ENCODE data around the gene PRKCA.

PRKCA gene

GRCh38 chr17:66381701-66382362 lies 79.4 kb downstream of the PRKCA start:
- no peaks in the 10 kb centered on the region for H3K27me3 ChIP-seq (ENCODE audit: low read depth, low read length)
- TF ChIP-seq CTCF (IDR thresholded peaks at IDR 0.05; ENCODE audit: low read depth, low read length) = no peak
- TF ChIP-seq EZH2phosphoT487 (IDR thresholded peaks at IDR 0.05; ENCODE audit: low read depth) = no peak
- no peaks in the 10 kb centered on the region for H4K20me1 ChIP-seq (ENCODE audit: insufficient read depth, low read length)
- no peak overlapping the region for H2AFZ ChIP-seq (ENCODE audit: low read depth, low read length)
- H3K4me3 ChIP-seq (ENCODE audit: low read length) = no peak overlapping the region
- H3K9ac ChIP-seq (ENCODE audit: low read length) = no peak overlapping the region
- no peaks in the 10 kb centered on the region for H3K79me2 ChIP-seq (ENCODE audit: low read length)
- no peaks in the 10 kb centered on the region for H3K4me1 ChIP-seq (ENCODE audit: low read length)
- H3K36me3 ChIP-seq (replicated peaks; ENCODE audit: low read depth, low read length) = no peaks in the 10 kb centered on the region
- no peaks in the 10 kb centered on the region for H3K9me3 ChIP-seq (ENCODE audit: insufficient read depth, low read length)
- no peak overlapping the region for H3K27ac ChIP-seq (ENCODE audit: low read length)
- H3K4me2 ChIP-seq (ENCODE audit: low read length) = no peak overlapping the region

GRCh38 chr17:66383333-66383732 lies 80.9 kb downstream of the PRKCA start:
- Histone ChIP-seq H3K4me3 (ENCODE audit: low read length) (no peak overlapping the region), H3K4me2 (ENCODE audit: low read length) (no peak overlapping the region), H3K27me3 (ENCODE audit: low read depth, low read length) (no peaks in the 10 kb centered on the region), H3K36me3 (replicated peaks; ENCODE audit: low read depth, low read length) (no peaks in the 10 kb centered on the region), H3K4me1 (ENCODE audit: low read length) (no peaks in the 10 kb centered on the region), H3K27ac (ENCODE audit: low read length) (no peak overlapping the region), H3K79me2 (ENCODE audit: low read length) (no peaks in the 10 kb centered on the region), H3K9me3 (ENCODE audit: insufficient read depth, low read length) (no peaks in the 10 kb centered on the region), H4K20me1 (ENCODE audit: insufficient read depth, low read length) (no peaks in the 10 kb centered on the region), H3K9ac (ENCODE audit: low read length) (no peak overlapping the region), H2AFZ (ENCODE audit: low read depth, low read length) (no peak overlapping the region)
- TF ChIP-seq EZH2phosphoT487 (IDR thresholded peaks at IDR 0.05; ENCODE audit: low read depth) (no peak), CTCF (IDR thresholded peaks at IDR 0.05; ENCODE audit: low read depth, low read length) (no peak)

GRCh38 chr17:66386498-66387351 lies 84.3 kb downstream of the PRKCA start:
- no peaks in the 10 kb centered on the region for H3K4me1 ChIP-seq (ENCODE audit: low read length)
- H2AFZ ChIP-seq (ENCODE audit: low read depth, low read length) = no peak overlapping the region
- no peak overlapping the region for H3K27ac ChIP-seq (ENCODE audit: low read length)
- H3K27me3 ChIP-seq (ENCODE audit: low read depth, low read length) = no peaks in the 10 kb centered on the region
- no peak overlapping the region for H3K9ac ChIP-seq (ENCODE audit: low read length)
- H3K4me3 ChIP-seq (ENCODE audit: low read length) = no peak overlapping the region
- no peaks in the 10 kb centered on the region for H3K9me3 ChIP-seq (ENCODE audit: insufficient read depth, low read length)
- no peaks in the 10 kb centered on the region for H3K36me3 ChIP-seq (replicated peaks; ENCODE audit: low read depth, low read length)
- no peak overlapping the region for H3K4me2 ChIP-seq (ENCODE audit: low read length)
- H3K79me2 ChIP-seq (ENCODE audit: low read length) = no peaks in the 10 kb centered on the region
- TF ChIP-seq CTCF (IDR thresholded peaks at IDR 0.05; ENCODE audit: low read depth, low read length) (no peak), EZH2phosphoT487 (IDR thresholded peaks at IDR 0.05; ENCODE audit: low read depth) (no peak)
- H4K20me1 ChIP-seq (ENCODE audit: insufficient read depth, low read length) = no peaks in the 10 kb centered on the region

DNA sequence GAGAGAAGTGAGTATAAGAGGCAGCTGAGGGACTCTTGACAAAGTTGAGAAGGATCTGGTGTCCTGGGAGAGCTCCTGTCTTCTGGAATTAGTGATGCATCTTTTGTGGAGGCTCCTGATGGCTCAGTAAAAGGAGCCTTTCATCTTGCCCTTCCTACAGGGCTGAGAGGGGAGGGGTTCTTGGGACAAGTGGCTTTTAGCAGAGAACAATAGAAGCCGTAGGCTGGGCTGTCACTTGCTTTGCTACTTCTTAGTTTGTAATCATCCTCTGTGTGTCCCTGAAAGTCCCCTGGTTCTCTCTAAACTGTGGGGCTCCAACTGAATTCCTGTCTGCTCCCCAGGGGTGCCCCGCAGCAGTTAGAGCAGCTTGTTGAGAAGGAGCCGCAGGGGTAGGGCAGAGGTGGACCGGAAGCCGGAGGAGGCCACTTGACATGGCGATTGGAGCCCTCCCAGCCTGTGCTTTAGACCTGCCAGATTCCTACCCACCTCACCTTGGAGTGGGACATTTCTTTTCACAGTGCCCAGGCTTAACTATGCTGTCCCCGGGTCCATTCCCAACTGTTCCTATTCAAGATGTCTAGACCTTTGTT lies 85.1 kb downstream of the PRKCA start:
- no peaks in the 10 kb centered on the region for H3K9me3 ChIP-seq (ENCODE audit: insufficient read depth, low read length)
- no peak overlapping the region for H3K27ac ChIP-seq (ENCODE audit: low read length)
- TF ChIP-seq CTCF (IDR thresholded peaks at IDR 0.05; ENCODE audit: low read depth, low read length) (no peak), EZH2phosphoT487 (IDR thresholded peaks at IDR 0.05; ENCODE audit: low read depth) (no peak)
- no peaks in the 10 kb centered on the region for H3K36me3 ChIP-seq (replicated peaks; ENCODE audit: low read depth, low read length)
- no peak overlapping the region for H2AFZ ChIP-seq (ENCODE audit: low read depth, low read length)
- H3K27me3 ChIP-seq (ENCODE audit: low read depth, low read length) = no peaks in the 10 kb centered on the region
- no peak overlapping the region for H3K4me3 ChIP-seq (ENCODE audit: low read length)
- H4K20me1 ChIP-seq (ENCODE audit: insufficient read depth, low read length) = no peaks in the 10 kb centered on the region
- H3K4me1 ChIP-seq (ENCODE audit: low read length) = no peaks in the 10 kb centered on the region
- H3K4me2 ChIP-seq (ENCODE audit: low read length) = no peak overlapping the region
- no peak overlapping the region for H3K9ac ChIP-seq (ENCODE audit: low read length)
- H3K79me2 ChIP-seq (ENCODE audit: low read length) = no peaks in the 10 kb centered on the region
